Retinal pigment epithelial cell (primary cell): Measurements from ENCODE around the gene MINDY2.
A peak's percentile ranks its signal among the peaks of the same experiment; 100 is the strongest.

Experiments used
- DNase-seq: peaks from one replicate; pipeline ENCODE4 v3.0.0-alpha.2; 2010; ENCODE audit warnings: low read depth
- H3K4me3 ChIP-seq: 2 replicates; pipeline ENCODE4 v1.5.1; 2011; ENCODE audit warnings: mild to moderate bottlenecking, low read length, control low read depth, moderate library complexity
- CTCF ChIP-seq: conservative IDR thresholded peaks from 2 replicates; pipeline ENCODE4 v1.5.1; 2011; ENCODE audit warnings: low read depth, low read length, control low read depth, inconsistent platforms

Gene MINDY2

GRCh38 chr15:58777107-58777506 lies 6.0 kb downstream of the MINDY2 start:
- no peak for DNase-seq
- no peak overlapping the region for H3K4me3 ChIP-seq
- no peak for TF ChIP-seq CTCF

- H3K4me3 ChIP-seq = no peak overlapping the region
- no peak for DNase-seq
- TF ChIP-seq CTCF = no peak
Measured at GRCh38 chr15:58779554-58779953, 8.5 kb downstream of the MINDY2 start.

- DNase-seq = no peak
- no peak overlapping the region for H3K4me3 ChIP-seq
- TF ChIP-seq CTCF = no peak
Measured at GRCh38 chr15:58785355-58785754, 14.3 kb downstream of the MINDY2 start.

- DNase-seq = no peak
- H3K4me3 ChIP-seq = no peak overlapping the region
- TF ChIP-seq CTCF = no peak
Measured at GRCh38 chr15:58788056-58788710, 17.1 kb downstream of the MINDY2 start.

- H3K4me3 ChIP-seq = no peak overlapping the region
- DNase-seq = peak; percentile 99
- TF ChIP-seq CTCF = no peak
Measured at GRCh38 chr15:58793862-58794261, 22.8 kb downstream of the MINDY2 start.

- no peak for TF ChIP-seq CTCF
- no peak for DNase-seq
Measured at GRCh38 chr15:58795825-58796224, 24.7 kb downstream of the MINDY2 start.

GRCh38 chr15:58797505-58797904 lies 26.4 kb downstream of the MINDY2 start:
- TF ChIP-seq CTCF = no peak
- no peak for DNase-seq
- no peak overlapping the region for H3K4me3 ChIP-seq

More at GRCh38 chr15:58795825-58796224, 24.7 kb downstream of the MINDY2 start:
- H3K4me3 ChIP-seq = no peak overlapping the region
